ENCODE results near the gene PHKG1.
"Not testable (repeated sequence)": the region's sequence is repeated elsewhere in the genome, so short reads cannot be mapped to it uniquely, and the experiment has no call there.

The PHKG1 gene

GRCh38 chr7:56083150-56083785 lies 9.5 kb downstream of the PHKG1 start:
- no peak for DNase-seq (ENCODE audit: low read depth, low spot score)

- no peak for DNase-seq (ENCODE audit: low read depth, low spot score)
Measured at GRCh38 chr7:56081626-56082340, 11.0 kb downstream of the PHKG1 start.

GRCh38 chr7:56080726-56081435 lies 11.9 kb downstream of the PHKG1 start:
- DNase-seq (ENCODE audit: low read depth, low spot score) = not testable (repeated sequence)

- no peak for DNase-seq (ENCODE audit: low read depth, low spot score)
Measured at GRCh38 chr7:56079450-56080185, 13.1 kb downstream of the PHKG1 start.

GRCh38 chr7:56078196-56078595 lies 14.6 kb downstream of the PHKG1 start:
- DNase-seq (ENCODE audit: low read depth, low spot score) = no peak

GRCh38 chr7:56077681-56078080 lies 15.1 kb downstream of the PHKG1 start:
- DNase-seq (ENCODE audit: low read depth, low spot score) = no peak

- no peak for DNase-seq (ENCODE audit: low read depth, low spot score)
Measured at GRCh38 chr7:56074371-56074791, 18.4 kb downstream of the PHKG1 start.

GRCh38 chr7:56066376-56066775 lies 26.4 kb downstream of the PHKG1 start:
- not testable (repeated sequence) for DNase-seq (ENCODE audit: low read depth, low spot score)

- DNase-seq (ENCODE audit: low read depth, low spot score) = peak; percentile 67
Measured at GRCh38 chr7:56063882-56064625, 28.7 kb downstream of the PHKG1 start, which contains the start of gene SUMF2. SUMF2 (plus strand) TSS chr7:56064286; CDS start chr7:56064312, 26 bp downstream.

- no peak for DNase-seq (ENCODE audit: low read depth, low spot score)
Measured at GRCh38 chr7:56063500-56063881, 29.3 kb downstream of the PHKG1 start.

GRCh38 chr7:56062382-56062781 lies 30.4 kb downstream of the PHKG1 start:
- no peak for DNase-seq (ENCODE audit: low read depth, low spot score)

- no peak for DNase-seq (ENCODE audit: low read depth, low spot score)
Measured at GRCh38 chr7:56053993-56054392, 38.8 kb downstream of the PHKG1 start.

GRCh38 chr7:56053379-56053778 lies 39.4 kb downstream of the PHKG1 start:
- DNase-seq (ENCODE audit: low read depth, low spot score) = no peak

- DNase-seq (ENCODE audit: low read depth, low spot score) = peak; percentile 96
Measured at GRCh38 chr7:56051339-56052191, 41.2 kb downstream of the PHKG1 start, which contains the start of the genes CCT6A and PSPH. CCT6A (plus strand) TSS chr7:56051765; CDS start chr7:56051849, 84 bp downstream. PSPH (minus strand) TSS chr7:56051444; CDS start chr7:56021212, 30,232 bp downstream.

- no peak for DNase-seq (ENCODE audit: low read depth, low spot score)
Measured at GRCh38 chr7:56051053-56051338, 41.8 kb downstream of the PHKG1 start.

- DNase-seq (ENCODE audit: low read depth, low spot score) = not testable (repeated sequence)
Measured at GRCh38 chr7:56048763-56049162, 44.0 kb downstream of the PHKG1 start.

GRCh38 chr7:56048245-56048644 lies 44.5 kb downstream of the PHKG1 start:
- DNase-seq (ENCODE audit: low read depth, low spot score) = no peak

- not testable (repeated sequence) for DNase-seq (ENCODE audit: low read depth, low spot score)
Measured at GRCh38 chr7:56047446-56048116, 45.2 kb downstream of the PHKG1 start.

GRCh38 chr7:56046721-56047445 lies 45.9 kb downstream of the PHKG1 start:
- DNase-seq (ENCODE audit: low read depth, low spot score) = peak; percentile 34
